Brain pericyte (primary cell): Measurements from ENCODE around the gene SUV39H1.
"Not testable (repeated sequence)": the region's sequence is repeated elsewhere in the genome, so short reads cannot be mapped to it uniquely, and the experiment has no call there.

Experiments used
- DNase-seq: peaks from one replicate; pipeline ENCODE4 v3.0.0-alpha.2; 2012; ENCODE audit warnings: low read depth, low spot score

Gene SUV39H1

GRCh38 chrX:48696301-48696908 lies at the start of gene SUV39H1:
Gene SUV39H1, plus strand, starts transcription at chrX:48696734. Its CDS starts 51 bp downstream, at chrX:48696785.
- DNase-seq: peak; percentile 45

- peak; percentile 6 for DNase-seq
Measured at GRCh38 chrX:48648336-48648751, 48.2 kb upstream of the SUV39H1 start.

- DNase-seq: no peak
Measured at GRCh38 chrX:48649102-48649501, 47.4 kb upstream of the SUV39H1 start.

- DNase-seq: not testable (repeated sequence)
Measured at GRCh38 chrX:48652055-48652579, 44.4 kb upstream of the SUV39H1 start.

- DNase-seq: not testable (repeated sequence)
Measured at GRCh38 chrX:48654746-48655145, 41.8 kb upstream of the SUV39H1 start.

- DNase-seq: not testable (repeated sequence)
Measured at GRCh38 chrX:48659686-48660085, 36.8 kb upstream of the SUV39H1 start.

GRCh38 chrX:48663241-48663640 lies 33.3 kb upstream of the SUV39H1 start:
- DNase-seq: no peak

GRCh38 chrX:48664156-48664555 lies 32.4 kb upstream of the SUV39H1 start:
- no peak for DNase-seq

GRCh38 chrX:48665991-48666390 lies 30.5 kb upstream of the SUV39H1 start:
- DNase-seq: no peak

GRCh38 chrX:48666649-48667048 lies 29.9 kb upstream of the SUV39H1 start:
- no peak for DNase-seq

- no peak for DNase-seq
Measured at GRCh38 chrX:48667509-48667908, 29.0 kb upstream of the SUV39H1 start.

GRCh38 chrX:48668187-48668586 lies 28.3 kb upstream of the SUV39H1 start:
- not testable (repeated sequence) for DNase-seq

GRCh38 chrX:48676106-48676892 lies 20.2 kb upstream of the SUV39H1 start:
- DNase-seq: peak; percentile 38

- DNase-seq: no peak
Measured at GRCh38 chrX:48676893-48677270, 19.7 kb upstream of the SUV39H1 start.

- DNase-seq: no peak
Measured at GRCh38 chrX:48677516-48677915, 19.0 kb upstream of the SUV39H1 start.

- DNase-seq: not testable (repeated sequence)
Measured at GRCh38 chrX:48680467-48680866, 16.1 kb upstream of the SUV39H1 start.

- not testable (repeated sequence) for DNase-seq
Measured at GRCh38 chrX:48680925-48681324, 15.6 kb upstream of the SUV39H1 start.

- no peak for DNase-seq
Measured at GRCh38 chrX:48681539-48682183, 14.9 kb upstream of the SUV39H1 start.

GRCh38 chrX:48682795-48683194 lies 13.7 kb upstream of the SUV39H1 start:
- DNase-seq: not testable (repeated sequence)

GRCh38 chrX:48683411-48683982 lies 13.0 kb upstream of the SUV39H1 start, which contains the start of gene WAS:
Gene WAS, plus strand, starts transcription at chrX:48683799. Its CDS starts 55 bp downstream, at chrX:48683854.
- DNase-seq: no peak

- DNase-seq: no peak
Measured at GRCh38 chrX:48684134-48684533, 12.4 kb upstream of the SUV39H1 start.

GRCh38 chrX:48685416-48685815 lies 11.1 kb upstream of the SUV39H1 start:
- no peak for DNase-seq
